8988T (cell line): ENCODE data around the gene TSHZ3.

Experiments
- DNase-seq: peaks from one replicate; pipeline ENCODE4 v3.0.0; 2011

TSHZ3 gene

DNA sequence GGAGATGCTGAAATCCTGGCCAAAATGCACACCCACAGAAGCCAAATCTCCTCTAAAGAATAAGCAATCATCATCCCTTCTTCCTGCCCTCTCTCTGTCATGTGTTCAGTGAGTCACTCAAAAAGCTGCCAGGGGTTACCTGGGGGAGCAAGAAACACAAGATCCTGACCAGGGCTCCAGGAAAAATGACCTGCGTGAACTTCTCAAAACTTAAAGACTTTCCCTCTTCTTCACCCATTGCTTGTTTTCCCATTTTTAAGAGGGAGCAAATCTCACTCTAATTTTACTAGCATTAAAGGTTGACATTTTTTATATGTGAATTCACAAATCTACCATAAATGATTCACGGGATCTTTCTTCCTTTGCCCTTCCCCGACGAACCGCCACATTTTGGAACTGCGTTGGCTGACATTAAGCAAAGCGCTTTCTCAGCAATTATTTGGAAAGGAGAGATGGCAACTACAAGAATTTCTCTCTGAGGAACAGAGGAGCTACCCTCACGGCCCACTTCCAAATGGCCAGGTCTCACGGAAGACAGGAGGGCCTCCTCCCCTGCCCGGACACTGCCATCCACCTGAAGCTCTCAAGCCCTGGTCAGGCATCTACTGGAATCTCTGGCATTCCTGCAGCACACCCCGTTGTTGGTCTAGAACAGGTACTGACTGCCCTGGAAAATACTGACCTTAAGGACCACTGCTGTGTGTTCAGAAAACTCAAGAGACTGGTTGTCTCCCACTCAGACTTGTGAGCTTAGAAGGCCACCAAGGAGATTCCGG lies 14.2 kb downstream of the TSHZ3 start:
- no peak for DNase-seq

DNA sequence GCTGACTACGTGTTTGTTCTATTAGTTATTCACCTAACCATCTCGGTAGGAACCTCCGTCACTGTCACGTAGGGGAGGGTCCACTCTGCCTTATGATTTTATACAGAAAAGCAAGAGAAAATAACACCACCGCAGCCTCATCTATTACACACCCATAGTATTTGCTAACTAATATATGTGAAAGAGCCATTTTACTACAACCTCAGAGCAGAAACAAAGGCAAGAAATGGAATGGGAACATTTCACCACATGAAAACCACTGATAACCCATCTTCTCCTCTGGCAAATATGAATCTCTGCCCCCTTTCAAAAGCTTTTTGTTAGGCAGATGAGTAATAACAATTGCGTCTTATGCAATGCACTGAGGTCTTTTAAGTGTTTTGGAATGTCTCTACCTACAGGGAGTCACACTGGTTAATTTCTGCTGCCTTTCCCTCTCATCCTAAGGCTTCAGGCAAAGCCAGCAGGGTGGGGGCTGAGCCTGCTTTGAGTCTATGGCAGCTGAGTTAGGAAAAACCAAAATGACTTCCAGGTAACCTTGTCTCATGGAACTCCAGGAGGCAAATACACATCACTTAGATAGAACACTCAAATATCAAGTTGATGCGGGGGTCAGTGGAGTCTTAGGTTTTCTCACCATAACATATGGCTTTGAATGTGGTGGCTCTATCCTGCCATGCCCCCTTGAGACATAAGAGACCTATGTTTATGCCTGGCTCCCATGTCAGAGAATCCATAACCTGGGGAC lies 15.0 kb downstream of the TSHZ3 start:
- DNase-seq: no peak

DNA sequence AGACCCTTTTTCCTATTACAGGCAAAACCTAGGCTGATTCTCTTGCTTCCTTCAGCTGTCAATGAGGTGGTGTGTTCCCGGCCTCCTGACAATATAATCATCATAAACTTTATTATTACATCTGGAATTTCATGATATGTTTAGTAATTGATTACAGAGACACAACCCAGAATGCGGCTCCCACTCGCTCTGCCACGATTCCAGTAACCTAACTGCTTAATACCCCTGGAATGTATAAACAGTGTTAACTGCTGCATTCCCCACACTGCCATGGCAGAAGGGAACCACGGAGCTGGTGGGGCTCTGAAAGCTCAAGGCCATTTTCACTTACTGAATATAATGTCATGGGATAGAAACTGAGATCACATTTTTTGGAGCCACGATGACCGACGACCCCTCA lies 17.1 kb downstream of the TSHZ3 start:
- no peak for DNase-seq

DNA sequence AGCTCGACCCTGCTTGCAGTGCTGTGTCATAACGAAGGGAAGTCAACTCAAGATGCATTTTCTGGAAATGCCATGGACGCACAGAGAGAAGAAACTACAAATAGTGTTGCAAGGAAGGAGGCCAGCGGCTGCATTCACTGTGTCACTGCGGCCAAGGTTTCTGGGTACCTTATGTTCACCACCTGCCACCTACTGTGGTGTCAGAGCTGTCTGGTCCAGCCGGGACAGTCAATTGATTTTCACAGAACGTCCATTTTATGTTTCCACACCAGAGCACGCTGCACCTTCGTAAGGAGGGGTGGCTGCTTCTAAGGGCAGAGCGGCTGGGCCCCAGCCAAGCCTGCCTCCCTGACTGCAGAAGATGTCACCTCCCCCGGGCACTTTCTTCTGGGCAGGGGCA lies 17.7 kb downstream of the TSHZ3 start:
- no peak for DNase-seq

DNA sequence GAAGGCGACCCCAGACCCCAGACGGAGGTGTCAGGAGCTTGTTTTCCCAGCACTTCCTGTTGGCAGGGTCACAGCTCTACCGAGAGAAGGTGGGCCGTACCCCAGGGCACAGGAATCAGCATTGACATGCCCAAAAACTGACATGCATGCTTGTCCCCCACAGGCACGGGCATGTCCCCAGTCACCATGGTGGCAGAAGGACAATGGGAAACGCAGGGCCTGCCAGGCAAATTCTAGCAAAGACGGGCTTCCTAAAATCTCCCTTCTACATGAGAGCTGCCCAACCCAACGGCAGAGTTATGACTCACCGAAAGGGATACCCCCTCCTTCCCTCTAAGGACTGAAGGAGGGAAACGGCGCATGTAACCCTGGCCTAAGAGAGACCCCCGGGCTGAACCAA lies 18.5 kb downstream of the TSHZ3 start:
- DNase-seq: no peak

DNA sequence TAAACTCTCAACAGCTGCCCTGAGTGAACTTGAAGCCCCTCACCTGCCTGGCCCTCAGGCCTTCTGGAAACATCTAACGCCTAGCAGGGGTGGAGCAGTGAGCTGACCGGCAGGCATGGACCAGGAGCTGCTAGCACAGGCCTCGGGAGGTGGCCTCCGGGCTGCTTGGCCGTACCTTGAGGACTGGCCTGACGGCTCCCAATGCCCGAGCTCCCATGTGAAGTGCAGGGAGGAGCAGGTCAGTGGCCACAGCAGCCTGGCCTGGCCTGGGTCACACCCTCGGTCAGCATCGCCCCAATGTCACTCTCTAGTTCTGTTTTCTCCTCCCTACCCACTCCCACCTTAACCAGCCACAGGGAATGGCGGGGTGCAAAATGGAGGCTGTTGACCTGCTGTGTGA lies 19.0 kb downstream of the TSHZ3 start:
- no peak for DNase-seq

DNA sequence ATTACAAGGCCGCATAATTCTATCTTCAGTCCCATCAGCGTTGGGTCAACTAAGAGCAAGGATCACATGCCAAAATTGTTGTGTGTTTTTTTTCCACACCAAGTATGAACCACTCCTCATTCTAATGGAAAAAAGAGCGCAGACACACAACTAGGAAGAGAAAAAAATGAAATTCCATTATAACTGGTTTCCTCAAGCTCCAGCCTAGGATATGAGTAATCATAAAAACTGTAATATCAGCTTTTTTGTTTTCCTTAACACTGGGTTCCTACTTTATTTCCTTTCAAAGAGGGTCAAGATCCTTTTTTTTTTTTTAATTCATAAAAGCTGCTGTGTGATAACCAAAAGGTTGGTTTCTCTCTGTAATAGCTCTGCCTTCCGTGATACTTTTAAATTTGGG lies 19.4 kb downstream of the TSHZ3 start:
- DNase-seq: no peak

DNA sequence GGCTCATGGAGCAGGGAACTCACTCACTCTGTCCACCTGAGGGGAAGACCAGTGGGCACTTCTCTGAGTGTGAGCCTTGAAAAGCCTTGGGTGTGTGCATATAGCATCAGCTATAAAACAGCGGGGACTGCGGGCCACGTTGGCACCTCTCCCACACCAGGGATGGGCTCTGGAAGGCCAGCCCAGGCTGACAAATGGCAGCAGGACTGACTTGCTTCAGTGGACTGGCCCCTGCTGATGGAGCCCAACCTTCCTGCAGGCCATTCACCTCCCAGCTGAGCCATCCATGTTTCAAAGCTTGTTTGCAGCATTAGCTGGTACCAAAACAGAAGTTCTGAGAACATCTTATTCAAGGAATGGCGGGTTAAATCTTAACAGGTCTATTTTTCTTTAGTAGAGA lies 21.0 kb downstream of the TSHZ3 start:
- DNase-seq: no peak

DNA sequence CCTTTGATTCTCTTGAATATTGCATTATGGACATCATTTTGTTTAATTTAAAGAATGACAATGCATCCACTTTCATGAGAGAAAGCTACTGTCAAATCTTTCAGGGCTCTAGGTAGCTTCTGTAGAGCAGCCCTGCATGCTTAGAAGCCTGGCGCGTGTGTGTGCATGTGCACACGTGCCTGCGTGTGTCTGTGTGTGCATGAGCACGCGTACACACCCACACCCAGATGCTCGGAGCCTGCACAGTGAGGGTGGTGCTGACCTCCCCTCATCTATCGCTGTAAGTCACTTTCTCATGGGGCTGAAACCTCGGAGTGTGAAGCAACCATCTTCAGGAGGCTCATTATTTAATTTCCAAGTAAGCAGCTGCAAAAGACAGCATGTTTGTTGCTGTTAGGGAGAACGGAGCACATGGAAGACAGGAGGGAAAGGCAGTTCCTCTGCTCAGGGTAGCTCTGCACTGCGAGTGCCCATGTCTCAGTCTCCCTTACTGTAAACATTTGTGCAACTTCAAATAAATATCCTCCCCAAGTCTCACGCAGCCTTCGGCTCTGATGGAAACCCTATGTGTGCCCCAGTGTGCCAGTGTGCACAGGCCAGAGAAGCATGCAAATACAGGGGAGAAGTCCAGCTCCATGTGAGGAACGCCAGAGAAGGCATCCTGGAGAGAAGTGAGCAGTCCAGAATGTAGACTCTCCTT lies 22.8 kb downstream of the TSHZ3 start:
- no peak for DNase-seq

DNA sequence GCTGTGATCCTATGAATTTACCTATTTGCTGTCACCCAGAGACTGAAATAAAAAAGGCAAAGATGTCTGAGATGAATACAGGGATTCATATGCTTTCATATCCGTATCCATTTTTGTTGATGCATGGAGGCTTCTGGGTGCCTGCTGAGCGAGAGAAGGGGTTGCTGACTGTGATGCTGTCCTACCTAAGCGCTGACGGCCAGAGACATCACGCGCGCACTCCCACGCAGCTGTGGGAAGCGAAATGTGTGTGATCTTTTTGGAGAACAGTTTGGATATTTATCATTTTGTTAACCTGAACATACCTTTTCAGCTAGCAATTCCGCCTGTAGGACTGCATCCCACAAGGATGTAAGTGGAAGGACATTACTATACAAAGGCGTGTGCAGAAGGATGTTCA lies 23.9 kb downstream of the TSHZ3 start:
- no peak for DNase-seq

DNA sequence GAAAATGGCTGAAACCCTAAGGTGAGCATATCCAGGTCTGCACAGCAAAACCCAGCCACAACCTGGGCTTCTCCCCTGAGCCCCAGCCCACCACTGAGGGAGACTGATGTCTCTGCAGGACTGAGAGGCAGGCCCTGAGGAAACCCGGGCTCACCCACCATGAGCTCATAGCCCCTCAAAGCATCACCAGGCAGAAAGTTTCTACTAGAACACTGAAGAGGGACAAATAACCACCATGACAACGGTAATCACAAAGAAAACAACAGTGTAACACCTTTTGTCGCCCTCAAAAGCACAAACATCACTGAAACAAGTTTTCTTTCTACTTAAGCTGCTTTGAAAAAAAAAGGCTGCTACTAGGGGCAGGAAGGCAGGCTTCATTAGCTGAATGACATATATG lies 29.8 kb downstream of the TSHZ3 start:
- no peak for DNase-seq

DNA sequence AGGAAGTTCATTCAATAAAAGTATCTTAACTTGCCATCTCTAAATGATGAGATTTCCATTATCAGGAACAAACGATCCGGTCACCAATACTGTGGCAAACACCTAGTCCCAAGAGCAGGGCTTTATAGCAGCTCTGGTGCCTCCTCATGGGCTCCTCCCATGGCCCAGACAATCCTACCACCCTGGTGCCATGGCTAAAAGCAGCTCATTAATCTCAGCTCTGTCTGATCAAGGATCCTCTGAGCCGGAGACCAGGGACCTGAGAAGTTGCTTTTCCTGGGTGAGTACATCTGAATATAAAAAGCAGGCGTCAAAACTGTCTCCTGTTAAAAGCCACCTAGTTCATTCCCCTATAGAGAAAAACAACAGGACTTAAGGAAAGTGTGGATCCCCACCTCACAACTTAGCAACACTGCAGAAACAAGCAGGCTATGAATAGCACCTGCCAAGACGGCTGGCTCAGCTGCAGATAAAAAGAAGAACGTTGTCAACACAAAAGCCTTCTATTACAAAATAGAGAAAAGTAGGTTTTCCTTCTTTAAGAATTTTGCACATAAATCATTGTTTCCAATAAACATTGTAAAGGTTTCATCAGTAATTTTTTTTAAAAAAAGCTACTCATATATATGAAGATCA lies 30.3 kb downstream of the TSHZ3 start:
- no peak for DNase-seq

DNA sequence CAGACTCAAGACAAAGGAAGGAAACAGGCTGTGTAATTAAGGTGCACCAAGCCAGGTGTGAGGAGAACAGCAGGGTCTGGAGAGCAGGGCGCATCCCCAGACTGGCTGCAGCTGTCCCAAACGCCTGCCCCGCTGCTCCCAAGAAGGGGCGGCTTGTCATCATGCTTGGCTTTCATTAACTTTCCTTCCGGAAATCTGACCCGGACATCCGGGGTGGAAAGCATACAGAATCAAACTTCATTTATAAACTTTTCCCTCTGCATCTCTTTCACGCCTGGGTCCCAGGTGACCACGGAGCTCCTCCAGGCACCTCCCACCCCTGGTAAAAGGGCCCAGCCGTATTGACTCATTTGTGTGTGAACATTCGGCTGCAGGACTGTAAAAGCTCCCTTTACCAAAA lies 31.7 kb downstream of the TSHZ3 start:
- no peak for DNase-seq

DNA sequence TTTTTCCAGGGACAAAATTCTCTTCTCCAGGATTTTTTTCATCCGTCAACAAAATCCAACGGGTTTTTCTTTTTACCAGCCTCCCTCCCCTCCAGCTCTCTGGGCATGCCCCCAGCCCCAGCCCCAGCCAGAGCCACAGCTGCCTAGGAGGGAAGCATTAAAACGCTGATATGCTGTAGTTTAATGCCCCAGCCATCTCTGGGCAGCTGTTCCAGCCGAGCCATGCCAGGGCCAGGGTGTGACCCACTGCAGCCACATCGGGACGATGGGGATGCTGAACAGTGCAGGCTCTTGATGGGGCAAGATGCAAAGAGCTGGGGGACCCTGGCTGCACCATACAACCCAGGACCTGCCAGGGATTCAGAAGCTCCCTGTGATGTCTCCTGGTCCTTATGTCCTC lies 32.1 kb downstream of the TSHZ3 start:
- no peak for DNase-seq

DNA sequence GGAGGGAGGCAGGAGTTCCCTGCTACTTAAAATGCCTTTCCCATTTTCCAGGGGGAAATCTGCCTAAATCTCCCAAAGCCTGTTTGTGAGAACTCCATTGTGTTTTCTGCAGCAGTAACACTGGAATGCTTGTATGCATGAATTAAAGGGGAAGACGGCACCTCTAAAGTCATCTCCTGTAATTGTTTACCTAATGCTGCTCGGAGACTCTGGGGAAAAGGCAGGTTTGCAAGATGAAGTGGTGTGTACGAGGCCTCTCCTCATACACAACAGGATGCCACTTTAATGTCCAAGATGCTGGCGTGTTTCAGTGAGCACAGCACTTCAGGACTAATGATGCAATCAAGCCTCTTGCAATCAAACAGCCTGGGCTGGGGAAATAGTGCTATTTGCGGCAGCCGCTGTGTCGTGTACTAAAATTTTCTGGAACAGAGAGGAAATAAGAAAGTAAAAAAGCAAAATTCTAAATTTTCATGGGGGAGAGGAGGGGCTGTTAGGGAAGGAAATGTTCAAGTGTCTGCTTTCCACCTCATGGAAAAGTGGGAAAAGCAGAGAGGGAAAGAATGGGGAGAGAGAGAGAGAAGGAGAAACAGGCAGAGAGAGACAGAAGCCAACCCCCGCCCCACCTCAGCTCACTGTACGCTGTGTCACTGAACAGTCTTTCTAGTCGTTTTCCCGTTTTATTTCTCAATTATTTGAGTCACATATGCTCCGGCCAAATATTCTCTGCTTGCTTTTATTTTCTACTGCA lies 32.9 kb downstream of the TSHZ3 start:
- DNase-seq: no peak

DNA sequence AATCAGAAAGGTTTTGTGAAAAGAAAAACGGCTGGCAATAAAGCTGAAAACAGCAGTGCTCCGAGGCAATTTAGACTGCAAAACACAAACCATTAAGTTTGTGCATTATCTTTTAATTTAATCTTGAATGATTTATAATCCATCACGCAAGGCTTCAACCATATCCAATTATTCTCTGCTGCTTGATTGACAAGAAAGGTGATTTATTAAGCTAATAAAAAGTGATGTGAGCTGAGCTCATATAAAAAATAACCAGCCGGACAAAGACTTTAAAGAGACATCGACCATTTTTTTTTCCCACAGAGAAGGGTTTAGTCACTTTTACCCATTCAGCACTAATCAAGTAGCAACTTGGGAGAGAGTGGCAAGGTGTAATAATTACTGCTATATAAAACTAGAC lies 33.6 kb downstream of the TSHZ3 start:
- no peak for DNase-seq

DNA sequence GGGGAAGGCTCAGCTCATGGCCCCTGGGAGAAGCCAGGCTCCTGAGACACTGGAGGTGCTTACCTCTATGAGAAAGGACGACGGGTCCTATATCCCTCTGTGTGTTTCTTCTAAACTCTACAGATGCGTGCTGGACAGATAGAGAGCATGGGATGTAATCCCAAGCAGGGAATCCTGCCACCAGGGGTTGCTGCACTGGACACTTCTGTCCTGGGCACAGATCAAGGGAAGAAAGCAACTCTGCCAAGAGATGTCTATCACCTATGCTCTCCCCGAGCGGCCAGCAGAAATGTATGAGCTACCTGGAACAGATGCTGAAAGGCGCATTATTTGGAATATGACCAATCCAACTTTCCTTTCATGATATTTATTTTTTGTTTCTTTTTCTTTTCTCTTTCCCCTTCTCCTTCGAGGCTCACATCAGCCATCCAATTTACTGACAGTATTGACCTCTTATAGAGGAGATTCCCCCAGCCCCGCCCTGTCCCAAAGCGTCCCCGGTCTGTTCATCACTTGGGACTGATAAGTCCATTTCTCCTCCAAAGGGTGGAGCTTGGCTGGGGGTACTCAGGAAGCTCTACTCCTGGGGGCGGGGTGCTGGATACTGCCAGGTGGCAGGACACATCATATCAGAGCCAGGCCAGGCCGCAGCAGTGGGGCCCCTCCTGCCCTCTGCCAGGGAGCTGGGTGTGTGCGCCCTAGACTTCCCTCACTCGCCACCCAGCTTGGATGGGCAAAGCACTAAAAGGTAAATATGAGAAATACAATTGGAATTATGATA lies 34.2 kb downstream of the TSHZ3 start:
- DNase-seq: no peak

DNA sequence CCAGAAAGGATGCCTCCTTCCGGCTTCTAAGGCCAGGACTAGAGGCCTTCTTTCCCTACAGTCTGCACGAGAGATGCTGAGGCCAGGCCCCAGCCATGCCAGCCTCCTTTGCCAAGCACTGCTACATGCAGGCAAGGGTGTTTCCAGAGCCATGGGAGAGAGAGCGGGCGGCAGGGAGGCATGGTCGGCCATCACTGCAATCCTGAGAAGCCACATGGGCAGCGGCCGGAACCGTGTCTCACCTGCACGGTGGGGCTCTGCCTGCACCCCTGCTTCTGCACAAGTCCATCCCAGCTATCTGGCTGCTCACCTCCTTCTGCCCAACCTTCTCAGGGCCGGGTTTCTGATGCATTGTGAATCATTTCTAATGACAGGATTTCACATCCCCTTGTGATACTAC lies 35.1 kb downstream of the TSHZ3 start:
- DNase-seq: no peak

DNA sequence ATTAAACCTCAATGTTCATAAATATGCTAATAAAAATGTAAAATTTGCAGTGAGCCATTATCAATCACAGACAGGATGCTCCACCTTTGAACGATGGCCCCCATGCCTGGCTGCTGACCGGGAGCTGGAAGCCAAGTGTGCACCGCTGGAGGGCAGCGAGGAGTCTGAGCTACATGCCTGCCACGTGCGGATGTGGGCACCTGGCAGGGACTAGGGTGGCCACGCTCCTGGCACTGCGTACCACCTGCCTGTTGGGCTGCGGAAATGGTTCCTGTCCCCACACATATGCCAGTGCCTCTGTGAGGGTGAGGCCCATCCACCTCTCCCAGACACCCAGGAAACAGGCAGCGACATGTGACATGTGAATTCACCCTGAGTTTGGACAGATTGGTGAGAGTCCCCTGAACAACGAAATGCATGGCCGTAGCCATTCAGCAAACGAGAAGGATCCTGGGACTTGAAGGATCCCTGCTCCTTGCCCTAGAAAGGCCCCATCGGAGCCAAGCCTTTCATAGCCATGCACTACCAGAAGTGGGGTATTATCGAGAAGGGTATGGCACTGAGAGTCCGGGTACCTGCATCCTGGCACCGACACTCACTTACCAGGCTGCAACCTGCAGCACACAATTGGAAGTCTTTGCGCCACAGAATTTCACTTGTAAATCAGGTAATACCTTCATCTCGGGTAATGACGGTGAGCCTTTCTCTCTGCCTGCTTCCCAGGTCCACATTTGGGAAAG lies 35.8 kb downstream of the TSHZ3 start:
- no peak for DNase-seq

DNA sequence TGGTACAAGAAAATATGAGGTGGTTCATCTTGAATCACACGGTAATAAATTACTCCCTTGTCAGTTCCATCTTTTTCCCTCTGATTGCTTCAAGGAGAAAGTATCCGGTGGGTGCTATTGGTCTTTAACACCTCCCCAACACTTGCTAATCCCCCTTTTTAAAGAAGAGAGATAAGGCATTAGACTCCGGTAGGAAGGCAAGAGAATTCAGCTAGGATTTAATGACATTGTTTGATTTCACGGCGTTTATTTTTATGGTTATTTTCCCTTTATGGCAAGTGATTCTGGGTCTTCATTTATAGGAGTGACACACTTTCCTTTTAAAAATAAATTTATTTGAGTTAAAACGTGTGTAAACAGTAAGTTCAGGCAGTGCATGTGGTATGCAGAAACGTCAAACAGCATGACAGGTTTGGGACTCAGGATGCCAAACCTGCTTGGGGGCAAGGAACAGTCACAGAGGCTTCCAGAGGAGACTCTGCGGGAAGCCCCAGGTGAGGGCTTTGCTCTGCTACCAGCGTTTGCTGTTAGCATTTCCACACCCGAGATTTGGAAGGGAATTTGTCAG lies 36.5 kb downstream of the TSHZ3 start:
- no peak for DNase-seq
